DMS53 treated with DMSO at 0.1 percent for 48 hours (cell line): ENCODE measurements around the gene KRT33B.
A peak's percentile ranks its signal among the peaks of the same experiment; 100 is the strongest.
"Not testable (repeated sequence)": the region's sequence is repeated elsewhere in the genome, so short reads cannot be mapped to it uniquely, and the experiment has no call there.

ENCODE experiments used
- DNase-seq: peaks from one replicate; lab custom pipeline; 2025; ENCODE audit not compliant: unreplicated experiment; lab: John Stamatoyannopoulos, UW

Gene KRT33B

GRCh38 chr17:41369713-41370112 is at the start of gene KRT33B:
TSS of gene KRT33B (minus strand) at chr17:41369813. CDS start at chr17:41369750, 63 bp downstream.
- DNase-seq: no peak

- DNase-seq: no peak
Measured at GRCh38 chr17:41418116-41418860, 48.7 kb upstream of the KRT33B start.

DNA sequence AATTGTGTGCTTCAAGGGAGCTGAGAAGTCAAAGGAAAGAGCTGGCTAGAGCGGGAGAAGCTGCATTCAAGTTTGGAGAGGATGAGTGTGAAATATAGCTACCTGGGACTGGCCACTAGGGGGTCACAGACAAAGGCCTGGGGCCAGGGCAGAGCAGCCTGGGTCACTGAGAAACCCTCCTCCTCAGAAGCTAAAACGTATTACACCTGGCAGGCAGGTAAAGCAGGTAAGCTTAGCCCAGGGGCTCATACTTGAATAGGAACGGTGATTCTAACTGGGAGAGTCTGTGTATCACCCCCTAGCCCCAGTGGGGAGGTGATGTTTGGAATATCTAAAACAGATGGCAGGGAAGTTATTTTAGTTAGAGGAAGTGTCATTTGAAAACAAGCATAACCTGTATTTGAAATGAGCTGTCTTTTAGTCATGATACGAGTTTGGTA is 48.0 kb upstream of the KRT33B start:
- DNase-seq: no peak

- DNase-seq: peak; percentile 12
Measured at GRCh38 chr17:41417127-41417526, 47.5 kb upstream of the KRT33B start.

DNA sequence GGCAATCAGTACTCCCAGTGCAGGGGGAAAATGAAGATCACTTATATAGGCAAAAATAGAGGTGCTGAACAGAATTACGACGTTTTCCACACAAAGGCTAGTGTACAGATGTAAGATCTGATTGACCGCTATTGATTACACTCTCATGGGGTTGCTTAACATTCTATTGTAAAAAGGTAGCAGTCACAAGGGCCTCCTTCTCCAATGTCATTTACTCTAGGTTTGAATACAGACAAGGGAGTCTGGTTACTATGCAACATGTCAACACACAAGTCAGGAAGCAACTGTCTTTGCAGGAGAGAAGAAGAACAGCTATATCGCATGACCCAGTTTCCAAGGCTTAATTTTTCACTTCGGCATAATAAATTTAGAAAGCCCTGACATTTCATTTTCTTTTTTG is 46.9 kb upstream of the KRT33B start:
- no peak for DNase-seq

GRCh38 chr17:41415833-41416335 is 46.3 kb upstream of the KRT33B start:
- DNase-seq: no peak

- peak; percentile 8 for DNase-seq
Measured at GRCh38 chr17:41415411-41415810, 45.8 kb upstream of the KRT33B start.

DNA sequence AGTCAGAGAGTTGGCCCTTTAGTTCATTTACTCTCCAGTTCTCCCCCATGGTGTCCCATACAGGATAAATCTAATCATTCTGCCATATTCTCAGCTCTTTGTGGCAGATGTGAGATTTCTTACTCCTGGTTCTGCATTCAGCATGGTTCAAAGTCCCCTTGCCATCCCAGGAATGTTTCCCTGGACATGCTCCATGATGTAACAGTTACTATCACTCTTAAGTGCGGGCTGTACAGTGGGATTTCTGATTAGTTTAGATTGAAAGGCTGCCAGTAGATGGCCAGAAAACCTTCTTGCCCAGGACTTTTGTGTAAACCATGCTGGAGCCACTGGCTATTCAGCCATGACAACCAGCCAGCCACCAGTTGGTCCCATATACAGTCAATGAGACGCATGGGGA is 44.4 kb upstream of the KRT33B start:
- DNase-seq: no peak

DNA sequence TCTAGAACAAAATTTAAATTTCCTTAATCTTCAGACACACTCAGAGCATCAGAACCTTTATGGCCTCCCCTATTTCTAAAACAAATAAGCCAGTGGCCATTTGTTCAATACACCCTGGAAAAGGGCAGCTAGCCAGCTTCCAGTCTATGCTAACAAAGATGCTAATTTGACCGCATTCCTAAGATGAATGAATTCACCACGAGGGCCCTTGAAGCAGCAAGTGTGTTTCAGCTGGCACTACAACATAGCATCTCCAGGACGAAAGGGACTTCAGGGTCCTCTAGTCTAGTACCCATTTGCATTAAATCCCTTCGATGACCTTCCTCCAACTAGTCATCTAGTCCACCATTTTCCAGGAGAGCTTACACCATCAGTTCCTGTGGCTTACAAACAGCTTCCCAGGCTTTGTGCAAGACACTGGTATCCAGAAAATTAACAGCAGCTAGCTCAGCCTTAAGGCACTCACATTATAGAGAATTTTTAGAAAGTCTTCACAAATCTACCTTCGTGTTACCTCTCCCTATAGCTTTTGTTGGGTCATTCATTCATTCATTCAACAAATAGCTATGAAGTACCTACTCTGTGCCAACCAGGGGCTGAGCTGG is 43.8 kb upstream of the KRT33B start:
- DNase-seq: no peak

- no peak for DNase-seq
Measured at GRCh38 chr17:41411072-41411840, 41.6 kb upstream of the KRT33B start.

GRCh38 chr17:41407226-41407625 is 37.6 kb upstream of the KRT33B start:
- no peak for DNase-seq

DNA sequence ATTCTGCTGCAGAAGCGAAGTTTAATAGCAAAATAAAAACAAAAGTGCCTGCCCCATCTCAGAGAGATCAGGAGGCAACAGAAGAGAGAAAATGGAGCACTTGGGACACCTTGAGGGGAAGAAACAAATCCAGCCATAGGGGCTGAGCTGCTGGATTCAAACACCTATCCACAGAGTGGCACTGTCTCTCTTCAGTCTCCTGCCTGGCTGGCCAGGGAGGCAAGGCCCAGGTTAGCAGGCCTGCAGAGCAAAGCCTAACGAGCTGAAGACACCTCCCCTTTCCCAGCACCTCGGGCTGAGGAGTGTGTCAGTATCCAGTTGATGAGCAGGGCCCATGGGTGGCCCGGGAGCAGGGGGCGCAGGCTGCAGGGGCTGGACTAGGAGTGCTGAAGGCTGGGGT is 36.6 kb upstream of the KRT33B start:
- DNase-seq: no peak

GRCh38 chr17:41404024-41404671 is 34.5 kb upstream of the KRT33B start:
- DNase-seq: peak; percentile 78

GRCh38 chr17:41403404-41404023 is 33.9 kb upstream of the KRT33B start:
- DNase-seq: no peak

DNA sequence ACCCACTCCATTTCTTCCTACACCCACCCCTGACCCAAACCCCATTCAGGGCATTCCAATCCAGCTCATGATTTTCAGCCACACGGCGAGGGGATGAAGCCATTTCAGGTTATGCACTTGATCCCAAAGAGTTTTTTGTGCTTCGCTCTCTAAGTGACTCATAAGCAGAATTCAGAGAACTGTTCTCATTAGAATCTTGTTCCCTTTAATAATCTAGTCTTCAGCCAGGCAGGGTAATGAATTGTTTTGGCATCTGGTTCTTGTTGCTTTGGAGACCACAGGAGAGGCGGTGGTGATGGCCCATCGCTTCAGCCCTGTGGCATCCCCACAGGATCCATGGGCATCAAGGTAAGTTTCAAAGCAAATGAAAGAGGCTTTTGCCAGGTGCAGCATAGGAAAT is 32.5 kb upstream of the KRT33B start:
- DNase-seq: no peak

DNA sequence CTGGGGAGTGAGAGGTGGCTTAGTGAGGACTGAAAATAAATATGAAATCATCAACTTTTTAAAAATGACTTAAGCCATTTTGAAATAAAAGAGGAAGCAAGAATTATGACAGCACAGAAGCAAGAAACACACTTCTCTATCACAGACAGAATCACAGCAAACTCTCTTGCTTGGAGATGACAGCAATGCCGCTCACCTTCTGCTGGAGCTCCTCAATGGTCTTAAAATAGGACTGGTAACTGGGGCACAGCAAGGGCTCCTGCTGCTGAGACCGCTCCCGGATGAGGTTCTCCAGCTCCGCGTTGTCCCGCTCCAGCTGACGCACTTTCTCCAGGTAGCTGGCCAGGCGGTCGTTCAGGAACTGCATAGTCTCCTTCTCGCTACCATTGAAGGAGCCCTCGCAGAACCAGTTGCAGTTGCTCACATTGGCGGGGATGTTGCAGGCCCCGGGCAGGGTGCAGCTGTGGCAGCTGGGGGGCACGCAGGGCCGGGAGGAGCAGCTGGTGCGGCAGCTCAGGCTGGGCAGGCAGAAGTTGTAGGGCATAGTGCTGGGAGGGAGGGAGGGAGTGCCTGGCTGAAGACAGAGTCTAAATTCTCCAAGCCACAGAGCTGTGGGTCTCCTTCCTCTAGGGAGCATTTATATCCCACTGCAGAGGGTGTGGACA is 27.5 kb upstream of the KRT33B start, which contains the start of gene KRT31:
Gene KRT31 (minus strand): TSS at position 613 of the 665 bp plus-strand sequence. CDS start 69 bp downstream, at position 544.
- DNase-seq: no peak

DNA sequence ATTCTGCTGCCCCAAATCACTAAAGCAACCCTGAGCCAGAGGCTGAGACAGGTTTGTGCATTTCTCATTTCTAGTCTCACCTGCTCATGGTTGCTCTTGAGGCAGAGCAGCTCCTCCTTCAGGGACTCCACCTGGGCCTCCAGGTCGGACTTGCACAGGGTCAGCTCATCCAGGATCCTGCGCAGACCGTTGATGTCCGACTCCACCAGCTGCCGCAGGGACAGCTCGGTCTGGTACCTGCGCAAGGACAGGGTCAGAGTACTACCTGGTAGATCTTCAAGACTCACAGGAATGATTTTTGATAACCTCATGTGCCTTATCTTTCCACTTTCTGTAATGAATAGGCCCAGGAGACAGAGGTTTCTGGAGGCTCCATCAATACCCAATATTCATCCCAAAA is 26.7 kb upstream of the KRT33B start:
- no peak for DNase-seq

DNA sequence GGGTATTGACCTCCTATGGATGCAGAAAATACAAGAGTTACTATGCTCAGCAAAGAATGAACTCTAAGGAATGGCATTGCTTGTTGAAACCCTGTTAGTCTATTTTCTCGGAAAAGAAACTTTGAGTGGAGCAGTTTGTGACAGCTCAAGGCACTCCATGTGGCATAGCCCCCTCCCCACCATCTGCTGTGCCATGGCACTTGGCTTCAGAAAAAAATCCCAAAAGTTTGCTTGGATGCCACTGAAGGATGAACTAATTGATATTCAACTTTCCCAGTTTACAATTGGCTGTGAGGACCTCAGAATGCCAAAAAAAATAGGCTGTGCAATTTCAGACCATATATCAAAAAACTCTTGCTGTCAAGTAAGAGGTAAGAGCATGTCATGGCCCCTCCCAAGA is 26.0 kb upstream of the KRT33B start:
- no peak for DNase-seq

DNA sequence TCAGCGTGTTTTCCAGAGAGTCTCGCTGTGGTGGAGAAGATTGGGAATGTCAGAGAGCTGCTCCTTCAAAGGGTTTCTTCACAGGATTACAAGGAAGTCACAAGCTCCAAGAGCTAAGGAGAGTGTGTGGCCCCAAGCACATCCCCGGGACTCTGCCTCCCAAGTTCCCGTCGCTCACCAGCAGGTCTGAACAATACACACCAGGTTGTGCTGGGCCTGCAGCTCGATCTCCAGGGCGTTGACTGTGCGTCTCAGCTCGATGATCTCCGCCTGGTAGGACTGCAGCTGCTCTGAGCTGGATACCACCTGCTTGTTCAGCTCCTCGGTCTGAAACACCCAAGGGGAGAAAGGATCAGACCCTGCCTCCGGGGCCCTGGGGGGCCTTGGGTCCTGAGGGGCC is 25.4 kb upstream of the KRT33B start:
- not testable (repeated sequence) for DNase-seq
